ENCODE measurements around the gene TMED7.

TMED7 gene

DNA sequence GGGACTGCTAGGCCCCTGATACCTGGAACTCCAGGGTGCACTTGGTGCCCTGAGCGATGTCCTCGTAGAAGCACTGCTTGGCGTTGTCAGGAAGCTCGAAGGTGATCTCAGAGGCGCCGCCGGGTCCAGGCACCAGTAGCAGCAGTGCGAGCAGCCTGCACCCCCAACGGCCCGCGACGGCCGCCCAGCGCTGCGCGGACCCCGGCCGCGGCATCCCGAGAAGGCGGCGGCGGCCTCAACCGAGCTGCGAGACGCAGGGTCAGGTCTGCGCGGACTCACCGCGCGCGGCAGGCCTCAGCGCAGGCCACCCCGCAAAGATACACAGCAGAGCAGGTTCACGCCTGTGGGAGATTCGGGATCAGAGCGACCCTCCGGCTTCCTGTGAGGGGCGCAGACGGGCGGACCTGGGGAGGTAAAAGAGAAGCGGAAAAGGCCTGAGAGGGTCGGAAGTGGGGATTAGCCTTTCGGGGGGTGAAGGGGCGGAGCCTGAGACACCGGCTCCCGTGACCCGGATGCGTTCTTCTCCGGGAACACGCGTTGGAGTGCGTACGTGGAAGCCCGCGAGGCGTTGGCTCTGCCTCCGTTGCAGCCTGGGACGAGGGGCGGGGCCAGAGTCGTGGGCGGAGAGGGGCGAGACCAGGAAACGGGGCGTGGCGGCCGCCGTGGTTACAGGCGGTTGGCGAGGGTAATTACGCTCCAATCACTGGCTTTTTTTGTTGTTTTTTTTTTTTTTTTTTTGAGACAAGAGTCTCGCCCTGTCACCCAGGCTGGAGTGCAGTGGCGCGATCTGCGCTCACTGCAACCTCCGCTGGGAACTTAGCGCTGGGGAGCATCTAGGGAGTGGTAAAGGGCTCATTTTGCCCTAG lies at the start of gene TMED7:
TMED7 (minus strand) TSS at position 458 of the 866 bp plus-strand sequence; CDS start at position 214, 244 bp downstream.
- TF ChIP-seq, protein P1, sequence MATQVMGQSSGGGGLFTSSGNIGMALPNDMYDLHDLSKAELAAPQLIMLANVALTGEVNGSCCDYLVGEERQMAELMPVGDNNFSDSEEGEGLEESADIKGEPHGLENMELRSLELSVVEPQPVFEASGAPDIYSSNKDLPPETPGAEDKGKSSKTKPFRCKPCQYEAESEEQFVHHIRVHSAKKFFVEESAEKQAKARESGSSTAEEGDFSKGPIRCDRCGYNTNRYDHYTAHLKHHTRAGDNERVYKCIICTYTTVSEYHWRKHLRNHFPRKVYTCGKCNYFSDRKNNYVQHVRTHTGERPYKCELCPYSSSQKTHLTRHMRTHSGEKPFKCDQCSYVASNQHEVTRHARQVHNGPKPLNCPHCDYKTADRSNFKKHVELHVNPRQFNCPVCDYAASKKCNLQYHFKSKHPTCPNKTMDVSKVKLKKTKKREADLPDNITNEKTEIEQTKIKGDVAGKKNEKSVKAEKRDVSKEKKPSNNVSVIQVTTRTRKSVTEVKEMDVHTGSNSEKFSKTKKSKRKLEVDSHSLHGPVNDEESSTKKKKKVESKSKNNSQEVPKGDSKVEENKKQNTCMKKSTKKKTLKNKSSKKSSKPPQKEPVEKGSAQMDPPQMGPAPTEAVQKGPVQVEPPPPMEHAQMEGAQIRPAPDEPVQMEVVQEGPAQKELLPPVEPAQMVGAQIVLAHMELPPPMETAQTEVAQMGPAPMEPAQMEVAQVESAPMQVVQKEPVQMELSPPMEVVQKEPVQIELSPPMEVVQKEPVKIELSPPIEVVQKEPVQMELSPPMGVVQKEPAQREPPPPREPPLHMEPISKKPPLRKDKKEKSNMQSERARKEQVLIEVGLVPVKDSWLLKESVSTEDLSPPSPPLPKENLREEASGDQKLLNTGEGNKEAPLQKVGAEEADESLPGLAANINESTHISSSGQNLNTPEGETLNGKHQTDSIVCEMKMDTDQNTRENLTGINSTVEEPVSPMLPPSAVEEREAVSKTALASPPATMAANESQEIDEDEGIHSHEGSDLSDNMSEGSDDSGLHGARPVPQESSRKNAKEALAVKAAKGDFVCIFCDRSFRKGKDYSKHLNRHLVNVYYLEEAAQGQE (IDR thresholded peaks at IDR 0.05; ENCODE audit: low read depth) = no peak
- peak; percentile 32; the same call in 1 of the 2 replicates for TF ChIP-seq TCF12 (IDR thresholded peaks at IDR 0.05; ENCODE audit: low read depth)
- TF ChIP-seq TAF1 (IDR thresholded peaks at IDR 0.05; ENCODE audit: low read depth) = peak; percentile 82
- TF ChIP-seq CREB1 (IDR thresholded peaks at IDR 0.05; ENCODE audit: low read depth) = peak; percentile 51; the same call in 1 of the 2 replicates
- peak; percentile 93 for TF ChIP-seq EGR1 (IDR thresholded peaks at IDR 0.05)
- TF ChIP-seq, protein P2, sequence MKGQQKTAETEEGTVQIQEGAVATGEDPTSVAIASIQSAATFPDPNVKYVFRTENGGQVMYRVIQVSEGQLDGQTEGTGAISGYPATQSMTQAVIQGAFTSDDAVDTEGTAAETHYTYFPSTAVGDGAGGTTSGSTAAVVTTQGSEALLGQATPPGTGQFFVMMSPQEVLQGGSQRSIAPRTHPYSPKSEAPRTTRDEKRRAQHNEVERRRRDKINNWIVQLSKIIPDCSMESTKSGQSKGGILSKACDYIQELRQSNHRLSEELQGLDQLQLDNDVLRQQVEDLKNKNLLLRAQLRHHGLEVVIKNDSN (IDR thresholded peaks at IDR 0.05) = peak; percentile 67
- no peak for TF ChIP-seq CEBPB (IDR thresholded peaks at IDR 0.05)
- TF ChIP-seq ZBTB7A (IDR thresholded peaks at IDR 0.05; ENCODE audit: low read depth) = peak; percentile 81; the same call in 1 of the 2 replicates
- no peak for TF ChIP-seq FOXM1 (IDR thresholded peaks at IDR 0.05; ENCODE audit: borderline replicate concordance, low read depth)
- peak; percentile 96 for TF ChIP-seq MAX (IDR thresholded peaks at IDR 0.05)

DNA sequence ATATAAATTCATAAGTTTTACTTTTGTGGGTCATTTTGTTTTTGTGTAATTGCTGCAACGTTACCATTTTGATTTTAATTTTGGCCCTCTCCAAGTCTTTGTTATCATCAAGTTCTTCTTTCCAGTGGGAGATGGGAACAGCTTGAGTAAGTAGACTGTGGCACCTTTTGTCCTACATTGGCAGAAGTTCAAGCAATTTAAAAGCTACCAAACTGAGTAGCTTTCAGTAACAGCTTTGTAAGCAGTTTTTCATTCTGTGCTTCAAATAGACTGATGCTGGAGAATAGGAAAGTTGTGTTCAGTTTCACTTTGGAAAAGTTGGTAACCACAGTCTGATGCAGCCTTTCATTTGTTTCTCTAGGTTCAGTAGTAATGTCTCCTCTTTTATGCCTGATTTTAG lies 47.8 kb upstream of the TMED7 start:
- no peak for TF ChIP-seq CEBPB (IDR thresholded peaks at IDR 0.05)
- no peak for TF ChIP-seq YY1 (IDR thresholded peaks at IDR 0.05; ENCODE audit: low read depth)

DNA sequence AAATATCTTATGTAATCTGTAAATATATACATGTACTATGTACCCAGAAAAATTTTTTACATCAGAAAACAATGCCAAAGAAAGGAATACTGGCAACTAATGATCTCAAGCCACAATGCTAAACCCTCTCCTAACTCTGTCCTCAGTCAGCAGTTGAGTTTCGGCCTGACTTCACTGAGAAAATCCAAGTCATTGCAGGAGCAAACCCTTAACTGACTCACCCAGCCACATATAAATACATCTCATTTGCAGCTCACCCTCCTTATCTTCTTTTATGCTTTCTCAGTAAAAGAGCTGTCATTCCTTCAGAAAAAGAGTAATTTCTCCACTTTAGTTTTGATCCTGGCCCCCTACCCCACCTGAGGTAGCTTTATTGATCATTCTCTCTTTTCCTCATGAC lies 46.1 kb upstream of the TMED7 start:
- TF ChIP-seq TCF12 (IDR thresholded peaks at IDR 0.05; ENCODE audit: low read depth) (no peak), FOXM1 (IDR thresholded peaks at IDR 0.05; ENCODE audit: borderline replicate concordance, low read depth) (no peak), RAD21 (IDR thresholded peaks at IDR 0.05; ENCODE audit: low read depth) (no peak), MAX (IDR thresholded peaks at IDR 0.05) (no peak), CEBPB (IDR thresholded peaks at IDR 0.05) (no peak), TEAD4 (IDR thresholded peaks at IDR 0.05) (no peak), EGR1 (IDR thresholded peaks at IDR 0.05) (no peak), ZBTB7A (IDR thresholded peaks at IDR 0.05; ENCODE audit: low read depth) (no peak), CREB1 (IDR thresholded peaks at IDR 0.05; ENCODE audit: low read depth) (no peak), TAF1 (IDR thresholded peaks at IDR 0.05; ENCODE audit: low read depth) (no peak), YY1 (IDR thresholded peaks at IDR 0.05; ENCODE audit: low read depth) (no peak), NFIC (IDR thresholded peaks at IDR 0.05) (no peak), EP300 (IDR thresholded peaks at IDR 0.05; ENCODE audit: borderline replicate concordance) (no peak)
- TF ChIP-seq, protein P2 (IDR thresholded peaks at IDR 0.05) = no peak
- TF ChIP-seq, protein P1 (IDR thresholded peaks at IDR 0.05; ENCODE audit: low read depth) = no peak

DNA sequence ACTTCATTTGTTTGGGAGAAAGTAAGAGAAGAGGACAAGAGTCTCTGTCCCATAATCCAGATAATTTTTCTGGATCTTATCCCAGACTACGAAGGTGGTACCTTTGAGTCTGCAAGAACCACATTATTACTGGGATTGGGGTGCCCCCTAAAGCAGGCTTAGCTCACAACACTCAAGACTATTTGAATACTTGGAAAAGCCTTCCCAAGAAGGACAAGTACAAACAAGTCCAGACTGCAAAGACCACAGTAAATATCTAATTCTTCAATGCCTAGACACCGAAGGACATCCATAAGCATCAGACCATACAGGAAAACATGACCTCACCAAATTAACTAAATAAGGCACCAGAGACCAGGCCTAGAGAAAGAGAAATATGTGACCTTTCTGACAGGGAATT lies 40.2 kb upstream of the TMED7 start:
- TF ChIP-seq EGR1 (IDR thresholded peaks at IDR 0.05) (no peak), FOXM1 (IDR thresholded peaks at IDR 0.05; ENCODE audit: borderline replicate concordance, low read depth) (no peak), CEBPB (IDR thresholded peaks at IDR 0.05) (no peak), TCF12 (IDR thresholded peaks at IDR 0.05; ENCODE audit: low read depth) (no peak), TEAD4 (IDR thresholded peaks at IDR 0.05) (no peak), TAF1 (IDR thresholded peaks at IDR 0.05; ENCODE audit: low read depth) (no peak), EP300 (IDR thresholded peaks at IDR 0.05; ENCODE audit: borderline replicate concordance) (no peak), NFIC (IDR thresholded peaks at IDR 0.05) (no peak), CREB1 (IDR thresholded peaks at IDR 0.05; ENCODE audit: low read depth) (no peak), YY1 (IDR thresholded peaks at IDR 0.05; ENCODE audit: low read depth) (no peak), MAX (IDR thresholded peaks at IDR 0.05) (no peak), RAD21 (IDR thresholded peaks at IDR 0.05; ENCODE audit: low read depth) (no peak), ZBTB7A (IDR thresholded peaks at IDR 0.05; ENCODE audit: low read depth) (no peak)
- TF ChIP-seq, protein P1 (IDR thresholded peaks at IDR 0.05; ENCODE audit: low read depth) = no peak
- TF ChIP-seq, protein P2 (IDR thresholded peaks at IDR 0.05) = no peak

Measured in Ishikawa (cell line).